Endothelial cell of hepatic sinusoid (primary cell): ENCODE results near the gene ATP7A.
"Not testable (repeated sequence)": the region's sequence is repeated elsewhere in the genome, so short reads cannot be mapped to it uniquely, and the experiment has no call there.

Experiments
- in situ Hi-C: cut with HindIII; loops from 2 replicates; pipeline ENCODE4 v1.10.0; 2017; ENCODE audit warnings: low sequenced_read_pairs

The ATP7A gene

GRCh38 chrX:77910108-77910840 lies at the start of gene ATP7A:
ATP7A (plus strand) TSS chrX:77910693; CDS start chrX:77971642, 60,949 bp downstream.
- in situ Hi-C loops: no loop called here

DNA sequence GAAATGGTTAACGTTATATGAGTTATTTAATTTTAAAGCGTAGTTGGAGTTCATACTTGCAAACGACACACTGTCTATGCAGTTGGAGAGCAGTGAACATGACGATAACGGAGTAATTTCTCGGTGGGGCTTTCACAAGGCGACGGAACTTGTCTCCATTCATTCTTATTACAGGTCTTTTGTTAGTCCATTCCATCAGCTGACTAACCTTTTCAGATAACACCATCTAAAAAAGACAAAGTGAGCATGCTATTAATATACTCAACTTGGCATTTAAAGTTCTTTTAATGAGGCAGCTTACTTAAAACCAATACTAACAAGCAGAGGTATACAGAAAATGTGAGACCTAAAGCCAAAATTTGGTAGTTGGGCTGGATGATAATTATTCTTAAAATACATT lies 35.1 kb upstream of the ATP7A start:
- in situ Hi-C loops: no loop called here

GRCh38 chrX:77881418-77881817 lies 29.1 kb upstream of the ATP7A start:
- in situ Hi-C loops: not testable (repeated sequence)

GRCh38 chrX:77892887-77893286 lies 17.6 kb upstream of the ATP7A start:
- in situ Hi-C loops: no loop called here

- in situ Hi-C loops: no loop called here
Measured at GRCh38 chrX:77893713-77894112, 16.8 kb upstream of the ATP7A start.

GRCh38 chrX:77894921-77895886 lies 15.3 kb upstream of the ATP7A start, which contains the start of gene MAGT1:
MAGT1 (minus strand) TSS chrX:77895435; CDS start chrX:77895410, 25 bp downstream.
- in situ Hi-C loops: no loop called here

DNA sequence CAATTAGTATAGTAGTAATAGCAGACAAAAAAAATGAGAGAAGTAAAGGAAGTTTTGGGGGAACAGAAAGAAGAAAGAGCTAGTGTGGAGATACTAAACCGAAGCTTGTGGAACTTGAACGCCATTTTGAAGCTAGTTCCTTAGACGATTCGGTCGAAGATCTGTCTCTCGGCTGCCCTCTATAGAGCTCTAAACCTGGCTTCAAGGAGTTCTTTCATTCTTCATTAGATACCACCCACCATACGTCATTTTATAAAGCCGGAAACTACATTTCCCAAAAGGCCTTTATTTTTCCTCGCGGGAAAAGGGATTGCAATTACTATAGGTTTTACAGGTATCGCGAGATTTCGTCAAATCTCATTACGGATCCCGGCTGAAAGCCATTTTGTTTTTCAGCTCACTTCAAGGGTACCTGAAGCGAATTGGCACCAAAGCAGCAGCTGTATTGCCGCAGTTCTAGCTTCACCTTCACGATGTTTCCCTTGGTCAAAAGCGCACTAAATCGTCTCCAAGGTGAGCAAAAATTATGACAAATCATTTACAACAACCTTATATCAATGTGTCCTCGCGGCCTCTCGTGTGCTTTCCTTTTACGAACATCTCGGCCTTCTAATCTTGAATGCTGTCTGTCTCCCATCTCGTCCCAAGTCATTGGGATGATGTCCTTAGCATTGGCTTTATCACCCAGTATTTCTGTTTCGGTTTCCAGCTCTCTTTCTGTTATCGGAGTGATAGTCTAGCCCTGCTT lies 11.2 kb upstream of the ATP7A start, which contains the start of gene COX7B:
COX7B (plus strand) TSS at position 388 of the 748 bp plus-strand sequence; CDS start at position 474, 86 bp downstream.
- in situ Hi-C loops: no loop called here

GRCh38 chrX:77900688-77901087 lies 9.8 kb upstream of the ATP7A start:
- in situ Hi-C loops: no loop called here

DNA sequence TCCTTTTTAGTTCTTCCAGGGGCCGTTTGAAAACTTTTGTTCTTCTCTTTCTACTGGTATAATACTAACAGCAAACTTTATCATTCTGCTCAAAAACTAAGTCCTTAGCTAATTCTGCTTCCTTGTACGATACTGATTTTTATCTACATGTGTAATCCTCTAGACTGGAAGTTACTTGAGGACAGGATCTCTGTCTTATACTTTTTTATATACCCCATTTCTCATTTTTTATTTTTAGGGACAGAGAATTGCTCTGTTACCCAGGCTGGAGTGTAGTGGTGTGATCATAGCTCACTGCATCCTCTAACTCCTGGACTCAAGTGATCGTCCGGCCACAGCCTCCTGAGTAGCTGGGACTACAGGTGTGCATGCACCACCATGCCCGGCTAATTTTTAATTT lies 9.0 kb upstream of the ATP7A start:
- in situ Hi-C loops: no loop called here

DNA sequence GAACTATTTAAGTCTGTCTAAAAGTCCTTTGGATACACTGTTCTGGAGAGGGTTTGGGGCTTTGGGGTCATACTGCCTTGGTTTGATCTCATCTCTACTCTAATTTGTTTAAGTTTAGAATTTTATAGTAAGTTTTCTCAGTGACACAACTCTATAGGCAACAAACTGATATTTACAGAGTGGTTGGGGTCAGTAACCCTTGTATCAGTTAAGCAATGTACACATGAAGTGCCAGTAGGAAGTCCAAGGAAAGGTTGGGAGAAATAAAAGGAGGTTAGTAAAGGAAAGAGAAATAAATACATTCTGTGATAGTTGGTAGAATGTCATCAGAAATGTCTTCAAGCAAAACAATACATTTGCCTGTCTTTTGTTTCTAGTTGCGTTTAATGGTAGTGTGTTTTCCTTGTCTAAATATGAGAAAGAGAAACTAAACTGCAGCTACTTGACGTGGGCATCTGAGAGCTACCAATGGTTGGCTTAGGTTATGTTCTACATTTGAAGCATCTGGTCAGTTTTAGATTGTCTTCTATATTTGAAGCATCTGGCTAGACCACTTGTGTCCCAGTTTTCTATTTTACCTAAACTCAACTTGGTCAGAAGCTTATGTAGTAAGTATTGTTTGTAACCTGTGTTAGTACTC lies 6.9 kb downstream of the ATP7A start:
- in situ Hi-C loops: no loop called here

- in situ Hi-C loops: no loop called here
Measured at GRCh38 chrX:77918568-77918967, 8.1 kb downstream of the ATP7A start.

DNA sequence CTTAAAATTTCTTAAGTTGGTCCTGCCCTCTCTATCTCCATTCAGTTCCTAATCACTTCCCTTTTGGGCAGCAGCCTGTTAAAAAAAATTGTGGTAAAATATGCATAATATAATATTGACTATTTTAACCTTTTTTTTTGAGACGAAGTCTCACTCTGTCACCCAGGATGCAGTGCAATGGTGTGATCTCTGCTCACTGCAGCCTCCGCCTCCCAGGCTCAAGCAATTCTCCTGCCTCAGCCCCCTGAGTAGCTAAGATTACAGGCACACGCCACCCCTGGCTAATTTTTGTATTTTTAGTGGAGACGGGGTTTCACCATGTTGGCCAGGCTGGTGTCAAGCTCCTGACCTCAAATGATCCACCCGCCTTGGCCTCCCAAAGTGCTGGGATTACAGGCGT lies 8.9 kb downstream of the ATP7A start:
- in situ Hi-C loops: not testable (repeated sequence)

- in situ Hi-C loops: no loop called here
Measured at GRCh38 chrX:77922787-77923186, 12.3 kb downstream of the ATP7A start.

GRCh38 chrX:77924320-77924859 lies 13.9 kb downstream of the ATP7A start:
- in situ Hi-C loops: no loop called here

GRCh38 chrX:77925764-77926163 lies 15.3 kb downstream of the ATP7A start:
- in situ Hi-C loops: no loop called here

DNA sequence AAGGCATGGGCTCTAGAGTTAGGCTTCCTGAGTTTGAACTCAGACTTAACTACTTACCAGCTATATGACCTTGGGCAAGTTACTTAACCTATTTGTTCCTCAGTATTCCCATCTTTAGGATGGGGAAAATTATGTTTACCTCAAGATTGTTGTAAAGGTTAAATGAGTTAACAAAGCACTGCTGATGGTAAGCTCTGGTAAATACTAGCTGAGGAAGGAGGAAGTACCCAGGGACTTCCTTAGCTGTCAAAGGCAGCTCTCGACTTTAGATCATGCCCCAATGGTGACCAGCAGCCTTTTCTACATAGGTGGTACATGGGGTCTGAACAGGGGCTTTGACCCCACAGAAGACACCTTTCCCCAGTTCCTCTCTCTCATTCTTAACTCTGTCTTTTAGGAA lies 20.1 kb downstream of the ATP7A start:
- in situ Hi-C loops: no loop called here

DNA sequence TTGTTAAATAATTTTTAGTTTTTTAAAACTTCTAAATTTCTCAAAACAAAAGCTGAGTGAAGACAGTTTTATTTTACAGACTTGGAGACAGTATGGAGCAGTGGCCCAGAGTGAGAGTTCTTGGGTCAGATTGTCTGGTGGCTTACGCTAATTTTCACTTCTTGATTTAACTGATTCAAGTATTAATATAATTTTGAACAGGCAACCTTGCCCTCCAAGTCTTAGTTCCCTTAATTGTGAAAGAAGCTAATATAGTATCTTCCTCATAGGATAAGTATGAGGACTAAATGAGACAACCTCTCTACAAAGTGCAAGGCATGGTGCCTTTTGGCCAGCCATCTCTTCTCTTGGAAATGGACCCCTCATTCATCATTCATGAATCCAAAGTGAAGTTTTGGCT lies 25.4 kb downstream of the ATP7A start:
- in situ Hi-C loops: no loop called here

DNA sequence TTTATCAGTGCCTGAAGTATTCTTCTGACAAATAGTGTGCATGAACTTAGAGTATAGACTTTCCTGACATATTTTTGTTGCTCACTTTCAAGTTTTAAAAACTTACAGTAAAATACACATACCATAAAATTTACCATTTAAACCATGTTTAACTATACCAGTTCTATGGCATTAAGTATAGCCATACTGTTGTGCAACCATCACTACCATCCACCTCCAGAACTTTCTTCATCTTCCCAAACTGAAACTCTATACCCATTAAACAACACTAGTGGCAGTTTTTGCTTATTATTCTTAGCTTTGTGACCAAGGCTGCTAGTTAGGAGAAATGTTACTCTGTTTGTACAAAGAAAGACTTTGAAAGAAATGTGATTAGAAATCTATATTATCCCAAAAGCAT lies 25.8 kb downstream of the ATP7A start:
- in situ Hi-C loops: no loop called here

GRCh38 chrX:77937291-77937690 lies 26.8 kb downstream of the ATP7A start:
- in situ Hi-C loops: no loop called here

DNA sequence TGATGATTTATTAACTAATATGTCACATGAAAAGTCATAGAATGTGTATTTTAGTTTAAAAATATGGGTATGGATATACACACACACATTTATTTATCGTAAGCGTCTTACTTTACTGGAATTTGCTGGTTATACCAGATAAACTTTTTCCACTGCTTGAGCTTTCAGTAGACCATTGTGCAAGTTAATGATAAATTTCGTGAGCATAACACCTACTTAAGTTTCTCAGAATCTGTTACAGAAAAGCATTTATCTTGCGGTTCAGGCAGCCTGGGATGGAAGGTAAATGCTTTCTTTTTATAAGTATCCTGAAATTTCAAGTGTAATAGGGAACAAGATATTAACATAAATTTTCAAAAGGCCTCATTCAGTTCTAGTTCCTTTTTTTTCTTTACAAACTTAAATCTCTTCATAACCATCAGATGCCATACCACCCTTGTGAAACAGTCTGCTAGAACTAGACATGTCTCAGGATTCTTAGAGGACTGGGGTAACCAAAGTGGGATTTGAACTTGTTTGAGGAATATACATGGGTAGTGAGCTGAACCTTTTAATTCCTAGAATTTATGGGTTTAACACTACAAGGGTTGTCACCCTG lies 27.7 kb downstream of the ATP7A start:
- in situ Hi-C loops: no loop called here
